ENCODE data around the gene C1orf115.
"Not testable (repeated sequence)": the region's sequence is repeated elsewhere in the genome, so short reads cannot be mapped to it uniquely, and the experiment has no call there.

The C1orf115 gene

DNA sequence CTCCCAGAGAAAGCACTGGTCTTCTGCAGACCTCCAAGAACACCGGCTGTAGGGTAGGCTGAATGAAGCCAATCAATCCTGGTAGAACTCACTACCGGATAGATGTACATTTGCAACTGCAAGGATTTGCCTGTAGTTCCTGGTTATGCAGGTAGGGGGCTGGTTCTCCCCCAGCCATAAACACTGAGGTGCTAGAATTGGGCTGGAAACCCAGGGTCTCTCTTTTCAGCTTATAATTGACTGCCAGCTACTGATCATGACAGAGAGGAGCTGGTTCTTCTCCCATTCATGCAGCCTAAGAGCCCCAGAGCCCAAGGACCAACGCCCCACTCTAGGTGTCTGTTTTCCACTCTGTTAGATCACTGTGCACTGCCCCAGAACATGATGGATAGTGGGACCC lies 36.5 kb downstream of the C1orf115 start:
- no peaks in the 10 kb centered on the region for H3K4me1 ChIP-seq (ENCODE audit: control insufficient read depth, insufficient read depth, low read length)
- no peak overlapping the region for H3K4me3 ChIP-seq (ENCODE audit: low read depth, low read length)
- no peak overlapping the region for H3K27ac ChIP-seq (ENCODE audit: low read depth, low read length)
- H3K36me3 ChIP-seq (ENCODE audit: control insufficient read depth, insufficient read depth, low read length), result no peaks in the 10 kb centered on the region
- H3K9ac ChIP-seq (ENCODE audit: low read length), result no peak overlapping the region
- no peaks in the 10 kb centered on the region for H3K27me3 ChIP-seq (ENCODE audit: control insufficient read depth, insufficient read depth, low read length)
- H3K9me3 ChIP-seq (ENCODE audit: control insufficient read depth, insufficient read depth, low read depth, low read length), result no peaks in the 10 kb centered on the region

DNA sequence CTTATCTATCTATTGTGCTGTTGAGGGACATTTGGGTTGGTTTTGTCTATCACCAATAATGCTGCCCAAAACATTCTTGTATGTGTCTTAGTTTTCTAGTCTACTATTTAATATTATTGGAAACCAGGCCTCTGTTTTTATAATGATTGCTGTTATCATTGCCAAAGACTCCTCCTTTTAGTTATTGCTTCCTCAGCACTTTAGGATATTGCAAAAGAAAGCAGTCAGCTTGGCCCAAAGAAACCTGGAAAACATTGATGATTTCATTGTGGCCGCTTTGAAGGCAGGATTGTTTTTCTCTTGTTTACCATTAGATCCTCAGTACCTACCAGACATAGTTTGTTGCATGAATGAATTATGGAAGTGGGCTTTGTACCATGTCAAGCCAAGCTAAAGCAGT lies 37.4 kb downstream of the C1orf115 start:
- no peaks in the 10 kb centered on the region for H3K27me3 ChIP-seq (ENCODE audit: control insufficient read depth, insufficient read depth, low read length)
- no peak overlapping the region for H3K4me3 ChIP-seq (ENCODE audit: low read depth, low read length)
- no peak overlapping the region for H3K9ac ChIP-seq (ENCODE audit: low read length)
- H3K9me3 ChIP-seq (ENCODE audit: control insufficient read depth, insufficient read depth, low read depth, low read length), result no peaks in the 10 kb centered on the region
- no peak overlapping the region for H3K27ac ChIP-seq (ENCODE audit: low read depth, low read length)
- H3K36me3 ChIP-seq (ENCODE audit: control insufficient read depth, insufficient read depth, low read length), result no peaks in the 10 kb centered on the region
- no peaks in the 10 kb centered on the region for H3K4me1 ChIP-seq (ENCODE audit: control insufficient read depth, insufficient read depth, low read length)

DNA sequence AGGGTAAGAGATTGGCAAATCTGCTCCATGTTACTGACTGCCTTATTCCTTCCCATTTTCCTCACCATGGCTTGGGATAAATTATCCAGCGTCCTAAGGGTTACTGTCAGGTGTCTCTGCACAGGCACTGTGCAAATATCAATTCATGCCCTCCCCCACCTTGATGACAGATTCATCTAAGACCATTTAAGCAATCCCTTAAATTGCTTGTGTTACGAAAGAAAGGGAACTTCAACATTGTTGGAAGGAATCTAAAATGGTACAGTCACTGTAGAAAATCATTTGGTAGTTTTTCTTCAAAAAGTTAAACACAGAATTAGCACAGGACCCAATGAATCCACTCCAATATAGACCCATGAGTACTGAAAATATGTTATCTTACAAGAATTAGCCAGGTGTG lies 40.3 kb downstream of the C1orf115 start:
- Histone ChIP-seq H3K9ac (ENCODE audit: low read length) (no peak overlapping the region), H3K9me3 (ENCODE audit: control insufficient read depth, insufficient read depth, low read depth, low read length) (no peaks in the 10 kb centered on the region), H3K4me1 (ENCODE audit: control insufficient read depth, insufficient read depth, low read length) (peaks cover 4% of the 10 kb centered on the region; the same call in 1 of the 2 replicates), H3K4me3 (ENCODE audit: low read depth, low read length) (no peak overlapping the region), H3K36me3 (ENCODE audit: control insufficient read depth, insufficient read depth, low read length) (no peaks in the 10 kb centered on the region), H3K27me3 (ENCODE audit: control insufficient read depth, insufficient read depth, low read length) (no peaks in the 10 kb centered on the region), H3K27ac (ENCODE audit: low read depth, low read length) (no peak overlapping the region)

DNA sequence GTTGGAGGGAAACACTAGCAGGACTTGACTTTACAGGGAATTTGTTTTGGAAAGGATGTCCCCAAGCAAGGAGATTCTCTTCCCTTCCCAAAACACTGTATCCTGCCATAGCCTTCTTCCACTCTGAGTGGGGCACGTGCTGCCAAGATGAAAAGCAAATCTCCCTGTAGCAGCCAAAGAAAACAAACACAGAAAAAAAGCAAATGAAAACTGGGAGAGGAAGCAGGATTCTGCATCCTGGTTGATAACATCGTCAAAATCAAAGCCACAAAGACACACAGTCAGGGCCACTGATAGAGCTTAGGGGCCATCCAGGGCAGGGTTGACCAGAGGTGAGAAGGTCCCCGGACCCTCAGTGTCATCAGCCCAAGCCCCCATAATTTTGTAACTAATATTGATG lies 42.0 kb downstream of the C1orf115 start:
- no peaks in the 10 kb centered on the region for H3K27me3 ChIP-seq (ENCODE audit: control insufficient read depth, insufficient read depth, low read length)
- no peak overlapping the region for H3K4me3 ChIP-seq (ENCODE audit: low read depth, low read length)
- no peaks in the 10 kb centered on the region for H3K36me3 ChIP-seq (ENCODE audit: control insufficient read depth, insufficient read depth, low read length)
- H3K9ac ChIP-seq (ENCODE audit: low read length), result no peak overlapping the region
- peaks cover 4% of the 10 kb centered on the region; the same call in 1 of the 2 replicates for H3K4me1 ChIP-seq (ENCODE audit: control insufficient read depth, insufficient read depth, low read length)
- no peaks in the 10 kb centered on the region for H3K9me3 ChIP-seq (ENCODE audit: control insufficient read depth, insufficient read depth, low read depth, low read length)
- no peak overlapping the region for H3K27ac ChIP-seq (ENCODE audit: low read depth, low read length)

DNA sequence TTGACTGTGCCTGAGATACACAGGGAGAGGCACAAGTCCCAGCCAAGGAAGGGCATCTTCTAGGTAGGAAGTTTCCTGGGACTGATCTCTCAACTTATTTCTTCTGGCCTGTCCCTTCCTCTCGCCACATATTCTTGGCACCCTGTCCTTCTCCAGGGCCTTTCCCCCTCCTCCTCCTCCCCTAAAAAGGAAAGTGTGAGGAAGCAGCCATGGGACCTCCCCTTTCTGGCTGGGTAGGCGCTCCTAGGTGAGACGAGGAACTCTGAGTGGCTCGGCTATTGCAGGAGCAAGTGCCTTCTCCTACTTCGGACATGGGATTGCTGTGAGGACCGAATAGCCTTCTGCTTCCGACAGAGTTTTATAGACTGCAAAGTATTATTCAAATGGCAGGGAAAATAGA lies 42.5 kb downstream of the C1orf115 start:
- no peaks in the 10 kb centered on the region for H3K36me3 ChIP-seq (ENCODE audit: control insufficient read depth, insufficient read depth, low read length)
- peaks cover 4% of the 10 kb centered on the region; the same call in 1 of the 2 replicates for H3K4me1 ChIP-seq (ENCODE audit: control insufficient read depth, insufficient read depth, low read length)
- H3K9me3 ChIP-seq (ENCODE audit: control insufficient read depth, insufficient read depth, low read depth, low read length), result no peaks in the 10 kb centered on the region
- H3K27me3 ChIP-seq (ENCODE audit: control insufficient read depth, insufficient read depth, low read length), result no peaks in the 10 kb centered on the region
- no peak overlapping the region for H3K27ac ChIP-seq (ENCODE audit: low read depth, low read length)
- H3K4me3 ChIP-seq (ENCODE audit: low read depth, low read length), result no peak overlapping the region
- no peak overlapping the region for H3K9ac ChIP-seq (ENCODE audit: low read length)

DNA sequence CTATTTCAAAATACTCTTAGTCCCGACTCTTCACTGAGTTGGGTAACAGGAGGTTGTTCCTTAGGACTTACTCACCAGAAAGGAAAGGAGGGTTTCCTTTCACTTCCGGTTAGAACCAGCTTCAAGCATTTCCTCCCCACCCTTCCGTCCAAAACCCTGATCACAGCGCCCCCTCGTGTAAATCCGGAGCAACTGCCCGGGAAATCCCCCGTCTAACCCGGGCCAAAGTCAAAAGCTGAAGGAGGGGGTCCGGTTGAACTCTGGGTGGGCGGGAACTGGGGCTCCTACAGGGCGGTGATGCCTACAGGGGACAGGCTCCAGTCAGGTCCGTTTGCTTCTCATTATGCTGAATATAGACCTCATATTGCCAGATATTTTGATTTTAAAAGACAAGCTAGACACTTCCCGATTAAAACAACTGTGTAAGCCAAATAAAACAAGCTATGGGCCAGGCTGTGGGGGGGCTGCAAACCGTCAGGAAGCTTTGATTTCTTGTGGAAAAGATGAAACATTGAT lies 43.0 kb downstream of the C1orf115 start:
- H3K4me3 ChIP-seq (ENCODE audit: low read depth, low read length), result no peak overlapping the region
- H3K27ac ChIP-seq (ENCODE audit: low read depth, low read length), result no peak overlapping the region
- no peaks in the 10 kb centered on the region for H3K9me3 ChIP-seq (ENCODE audit: control insufficient read depth, insufficient read depth, low read depth, low read length)
- H3K9ac ChIP-seq (ENCODE audit: low read length), result no peak overlapping the region
- no peaks in the 10 kb centered on the region for H3K36me3 ChIP-seq (ENCODE audit: control insufficient read depth, insufficient read depth, low read length)
- H3K4me1 ChIP-seq (ENCODE audit: control insufficient read depth, insufficient read depth, low read length), result peaks cover 4% of the 10 kb centered on the region; the same call in 1 of the 2 replicates
- H3K27me3 ChIP-seq (ENCODE audit: control insufficient read depth, insufficient read depth, low read length), result no peaks in the 10 kb centered on the region

DNA sequence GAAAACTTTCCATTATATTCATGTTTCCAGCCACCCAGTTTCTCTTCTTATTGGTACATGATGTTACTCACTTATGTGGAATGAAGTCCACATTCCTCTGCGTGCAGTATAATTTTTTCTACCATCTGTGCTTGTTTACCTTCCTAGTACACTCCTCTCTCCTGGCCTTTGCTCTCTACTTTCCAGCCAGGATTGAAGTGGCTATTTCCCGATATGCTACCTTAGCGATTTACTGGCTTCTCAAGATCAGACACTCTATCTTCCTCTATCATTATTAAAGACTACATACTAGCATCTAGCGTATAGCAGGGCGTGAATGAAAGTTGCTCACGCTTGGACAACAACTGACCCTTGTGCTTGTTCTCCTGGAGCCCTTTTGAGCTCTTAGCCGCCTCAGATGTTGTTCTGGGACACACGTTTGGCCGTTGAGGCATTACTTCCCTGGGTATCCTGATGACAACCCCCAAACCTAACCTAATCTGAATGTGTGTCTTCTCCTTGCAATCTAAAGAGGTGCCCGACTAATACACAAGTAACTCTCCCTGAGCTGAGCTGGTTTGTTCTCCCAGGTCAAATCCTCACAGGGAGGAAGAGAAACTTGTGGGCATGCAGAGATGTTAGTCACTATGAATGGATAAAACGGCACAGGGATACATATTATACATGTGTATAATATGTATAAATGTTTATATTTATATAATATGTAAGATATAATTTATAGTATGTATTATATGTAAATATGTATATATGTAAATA lies 44.6 kb downstream of the C1orf115 start:
- Histone ChIP-seq H3K4me3 (ENCODE audit: low read depth, low read length) (no peak overlapping the region), H3K4me1 (ENCODE audit: control insufficient read depth, insufficient read depth, low read length) (peaks cover 4% of the 10 kb centered on the region; the same call in 1 of the 2 replicates), H3K9me3 (ENCODE audit: control insufficient read depth, insufficient read depth, low read depth, low read length) (no peaks in the 10 kb centered on the region), H3K36me3 (ENCODE audit: control insufficient read depth, insufficient read depth, low read length) (no peaks in the 10 kb centered on the region), H3K27me3 (ENCODE audit: control insufficient read depth, insufficient read depth, low read length) (no peaks in the 10 kb centered on the region), H3K9ac (ENCODE audit: low read length) (no peak overlapping the region), H3K27ac (ENCODE audit: low read depth, low read length) (no peak overlapping the region)

DNA sequence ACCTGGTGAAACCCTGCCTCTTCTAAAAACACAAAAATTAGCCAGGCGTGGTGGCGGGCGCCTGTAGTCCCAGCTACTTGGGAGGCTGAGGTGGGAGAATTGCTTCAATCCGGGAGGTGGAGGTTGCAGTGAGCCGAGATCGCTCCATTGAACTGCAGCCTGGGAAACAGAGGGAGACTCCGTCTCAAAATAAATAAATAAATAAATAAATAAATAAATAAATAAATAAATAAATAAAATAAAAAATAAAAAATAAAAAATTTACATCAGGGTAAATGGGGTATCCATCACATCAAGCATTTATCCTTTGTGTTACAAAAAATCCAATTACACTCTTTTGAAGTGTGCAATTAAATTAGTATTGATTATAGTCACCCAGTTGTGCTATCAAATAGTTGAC lies 46.1 kb downstream of the C1orf115 start:
- not testable (repeated sequence) for H3K36me3 ChIP-seq (ENCODE audit: control insufficient read depth, insufficient read depth, low read length); H3K4me1 ChIP-seq (ENCODE audit: control insufficient read depth, insufficient read depth, low read length); H3K9ac ChIP-seq (ENCODE audit: low read length); H3K27me3 ChIP-seq (ENCODE audit: control insufficient read depth, insufficient read depth, low read length); H3K4me3 ChIP-seq (ENCODE audit: low read depth, low read length); H3K27ac ChIP-seq (ENCODE audit: low read depth, low read length); H3K9me3 ChIP-seq (ENCODE audit: control insufficient read depth, insufficient read depth, low read depth, low read length)

DNA sequence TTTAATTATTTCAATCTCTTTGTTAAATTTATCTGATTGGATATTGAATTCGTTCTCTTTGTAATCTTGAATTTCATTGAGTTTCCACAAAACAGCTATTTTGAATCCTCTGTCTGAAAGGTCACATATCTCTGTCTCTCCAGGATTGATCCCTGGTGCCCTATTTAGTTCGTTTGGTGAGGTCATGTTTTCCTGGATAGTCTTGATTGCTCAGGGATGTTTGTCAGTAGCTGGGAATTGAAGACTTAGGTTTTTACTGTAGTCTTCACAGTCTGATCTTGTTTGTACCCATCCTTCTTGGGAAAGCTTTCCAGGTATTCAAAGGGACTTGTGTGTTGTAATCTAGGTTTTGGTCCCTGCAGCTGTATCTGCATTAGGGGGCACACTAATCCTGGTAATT lies 51.2 kb downstream of the C1orf115 start:
- Histone ChIP-seq H3K4me3 (ENCODE audit: low read depth, low read length) (no peak overlapping the region), H3K4me1 (ENCODE audit: control insufficient read depth, insufficient read depth, low read length) (no peaks in the 10 kb centered on the region), H3K9me3 (ENCODE audit: control insufficient read depth, insufficient read depth, low read depth, low read length) (no peaks in the 10 kb centered on the region), H3K9ac (ENCODE audit: low read length) (no peak overlapping the region), H3K27me3 (ENCODE audit: control insufficient read depth, insufficient read depth, low read length) (peaks cover 18% of the 10 kb centered on the region), H3K36me3 (ENCODE audit: control insufficient read depth, insufficient read depth, low read length) (no peaks in the 10 kb centered on the region), H3K27ac (ENCODE audit: low read depth, low read length) (no peak overlapping the region)

DNA sequence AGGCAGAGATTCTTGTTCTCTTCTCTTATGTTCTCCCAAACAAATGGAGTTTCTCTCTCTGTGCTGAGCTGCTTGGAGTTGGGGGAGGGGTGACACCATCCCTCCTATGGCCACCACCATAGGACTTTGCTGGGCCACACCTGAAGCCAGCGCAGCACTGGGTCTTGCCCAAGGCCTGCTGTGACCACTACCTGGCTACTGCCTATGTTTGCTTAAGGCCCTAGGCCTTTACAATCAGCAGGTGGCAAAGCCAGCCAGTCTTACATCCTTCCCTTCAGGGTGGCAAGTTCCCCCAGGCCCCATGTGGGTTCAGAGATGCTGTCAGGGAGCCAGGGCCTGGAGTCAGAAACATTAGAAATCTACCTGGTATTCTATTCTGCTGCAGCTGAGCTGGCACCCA lies 51.7 kb downstream of the C1orf115 start:
- Histone ChIP-seq H3K27ac (ENCODE audit: low read depth, low read length) (no peak overlapping the region), H3K9ac (ENCODE audit: low read length) (no peak overlapping the region), H3K27me3 (ENCODE audit: control insufficient read depth, insufficient read depth, low read length) (peaks cover 23% of the 10 kb centered on the region), H3K4me1 (ENCODE audit: control insufficient read depth, insufficient read depth, low read length) (0 out of 2 replicates have a peak, but pooled peaks cover 1% of the 10 kb centered on the region), H3K36me3 (ENCODE audit: control insufficient read depth, insufficient read depth, low read length) (no peaks in the 10 kb centered on the region), H3K4me3 (ENCODE audit: low read depth, low read length) (no peak overlapping the region), H3K9me3 (ENCODE audit: control insufficient read depth, insufficient read depth, low read depth, low read length) (no peaks in the 10 kb centered on the region)

DNA sequence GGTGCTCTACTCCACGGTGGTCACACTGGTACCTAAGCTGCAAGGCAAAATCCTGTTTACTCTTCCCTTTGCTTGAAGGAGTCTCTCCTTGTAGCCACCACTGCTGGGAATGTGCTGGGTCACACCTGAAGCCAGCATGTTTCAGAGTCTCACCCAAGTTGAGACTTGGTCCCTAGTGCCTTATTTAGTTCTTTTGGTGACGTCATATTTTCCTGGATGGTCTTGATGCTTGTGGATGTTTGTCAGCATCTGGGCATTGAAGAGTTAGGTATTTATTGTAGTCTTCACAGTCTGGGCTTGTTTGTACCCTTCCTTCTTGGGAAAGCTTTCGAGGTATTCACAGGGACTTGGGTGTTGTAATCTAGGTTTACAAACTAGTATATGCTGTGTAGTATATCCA lies 52.4 kb downstream of the C1orf115 start:
- H3K9me3 ChIP-seq (ENCODE audit: control insufficient read depth, insufficient read depth, low read depth, low read length), result no peaks in the 10 kb centered on the region
- no peak overlapping the region for H3K9ac ChIP-seq (ENCODE audit: low read length)
- peaks cover 8% of the 10 kb centered on the region for H3K4me1 ChIP-seq (ENCODE audit: control insufficient read depth, insufficient read depth, low read length)
- no peak overlapping the region for H3K4me3 ChIP-seq (ENCODE audit: low read depth, low read length)
- H3K27ac ChIP-seq (ENCODE audit: low read depth, low read length), result no peak overlapping the region
- H3K27me3 ChIP-seq (ENCODE audit: control insufficient read depth, insufficient read depth, low read length), result peaks cover 30% of the 10 kb centered on the region
- no peaks in the 10 kb centered on the region for H3K36me3 ChIP-seq (ENCODE audit: control insufficient read depth, insufficient read depth, low read length)

Data from HUES6 (cell line).